NCI-H82 treated with DMSO at 0.1 percent for 48 hours (cell line): ENCODE results near the gene COX4I2.
"Not testable (repeated sequence)": the region's sequence is repeated elsewhere in the genome, so short reads cannot be mapped to it uniquely, and the experiment has no call there.

Source experiments
- DNase-seq: peaks from one replicate; lab custom pipeline; 2025; ENCODE audit not compliant: unreplicated experiment; lab: John Stamatoyannopoulos, UW

COX4I2 gene

GRCh38 chr20:31607640-31608250 is 30.0 kb upstream of the COX4I2 start:
- no peak for DNase-seq

- peak; percentile 22 for DNase-seq
These were observed 29.3 kb upstream of the COX4I2 start for GRCh38 chr20:31608251-31608945.

DNA sequence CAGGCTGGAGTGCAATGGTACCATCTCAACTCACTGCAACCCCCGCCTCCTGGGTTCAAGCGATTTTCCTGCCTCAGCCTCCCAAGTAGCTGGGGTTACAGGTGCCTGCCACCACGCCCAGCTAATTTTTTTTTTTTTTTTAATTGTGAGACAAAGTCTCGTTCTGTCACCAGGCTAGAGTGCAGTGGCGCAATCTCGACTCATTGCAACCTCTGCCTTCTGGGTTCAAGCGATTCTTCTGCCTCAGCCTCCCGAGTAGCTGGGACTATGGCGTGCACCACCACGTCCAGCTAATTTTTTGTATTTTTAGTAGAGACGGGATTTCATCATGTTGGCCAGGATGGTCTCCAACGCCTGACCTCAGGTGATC is 25.5 kb upstream of the COX4I2 start:
- not testable (repeated sequence) for DNase-seq

- DNase-seq: no peak
These were observed 22.3 kb upstream of the COX4I2 start for GRCh38 chr20:31615416-31615815.

- no peak for DNase-seq
These were observed 20.1 kb upstream of the COX4I2 start for GRCh38 chr20:31617432-31618104.

- DNase-seq: no peak
These were observed 17.5 kb upstream of the COX4I2 start for GRCh38 chr20:31620246-31620645.

DNA sequence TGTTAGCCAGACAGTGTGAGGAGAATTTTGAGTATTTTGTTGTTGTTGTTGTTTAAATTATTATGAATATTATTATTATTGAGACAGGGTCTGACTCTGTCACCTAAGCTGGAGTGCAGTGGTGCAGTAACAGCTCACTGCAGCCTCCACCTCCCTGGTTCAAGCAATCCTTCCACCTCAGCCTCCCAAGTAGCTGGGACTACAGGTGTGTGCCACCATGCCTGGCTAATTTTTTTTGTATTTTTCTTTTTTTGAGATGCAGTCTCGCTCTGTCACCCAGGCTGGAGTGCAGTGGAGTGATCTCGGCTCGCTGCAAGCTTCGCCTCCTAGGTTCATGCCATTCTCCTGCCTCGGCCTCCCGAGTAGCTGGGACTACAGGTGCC is 14.6 kb upstream of the COX4I2 start:
- DNase-seq: not testable (repeated sequence)

DNA sequence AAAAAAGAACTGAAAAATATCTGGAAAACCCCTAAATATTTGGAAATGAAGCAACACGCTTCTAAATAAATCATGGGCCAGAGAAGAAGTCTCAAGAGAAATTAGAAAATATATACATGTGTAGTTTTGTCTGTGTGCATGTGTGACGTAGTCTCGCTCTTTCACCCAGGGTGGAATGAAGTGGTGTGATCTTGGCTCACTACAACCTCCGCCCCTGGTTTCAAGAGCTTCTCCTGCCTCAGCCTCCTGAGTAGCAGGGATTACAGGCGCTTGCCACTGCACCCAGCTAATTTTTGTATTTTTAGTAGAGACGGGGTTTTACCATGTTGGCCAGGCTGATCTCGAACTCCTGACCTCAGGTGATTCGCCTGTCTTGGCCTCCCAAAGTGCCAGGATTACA is 11.2 kb upstream of the COX4I2 start:
- not testable (repeated sequence) for DNase-seq

DNA sequence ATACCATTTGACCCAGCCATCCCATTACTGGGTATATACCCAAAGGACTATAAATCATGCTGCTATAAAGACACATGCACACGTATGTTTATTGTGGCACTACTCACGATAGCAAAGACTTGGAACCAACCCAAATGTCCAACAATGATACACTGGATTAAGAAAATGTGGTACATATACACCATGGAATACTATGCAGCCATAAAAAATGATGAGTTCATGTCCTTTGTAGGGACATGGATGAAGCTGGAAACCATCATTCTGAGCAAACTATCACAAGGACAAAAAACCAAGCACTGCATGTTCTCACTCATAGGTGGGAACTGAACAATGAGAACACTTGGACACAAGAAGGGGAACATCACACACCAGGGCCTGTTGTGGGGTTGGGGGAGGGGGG is 9.7 kb upstream of the COX4I2 start:
- DNase-seq: not testable (repeated sequence)

DNA sequence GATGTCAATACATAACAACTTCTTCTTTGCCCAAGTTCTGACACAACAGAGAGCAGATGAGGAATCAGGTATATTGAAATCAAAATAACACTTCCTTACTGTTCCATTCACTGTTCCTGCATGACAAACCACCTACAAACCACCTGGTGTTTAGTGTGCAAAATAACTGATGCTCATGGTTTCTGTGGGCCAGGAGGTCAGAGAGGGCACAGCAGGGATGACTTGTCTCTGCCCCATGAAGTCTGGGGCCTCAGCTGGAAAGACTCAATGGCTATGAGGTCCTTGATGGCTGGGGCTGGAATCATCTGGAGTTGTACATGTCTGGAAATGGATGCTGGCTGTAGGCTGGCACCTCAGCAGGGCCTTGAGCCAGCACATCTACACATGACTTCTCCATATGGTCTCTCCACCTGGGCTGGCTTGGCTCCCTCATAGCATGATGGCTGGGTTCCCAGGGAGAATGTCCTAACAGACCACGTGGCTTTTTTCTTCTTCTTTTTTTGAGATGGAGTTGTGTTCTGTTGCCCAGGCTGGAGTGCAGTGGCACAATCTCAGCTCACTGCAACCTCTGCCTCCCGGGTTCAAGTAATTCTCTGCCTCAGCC is 7.4 kb upstream of the COX4I2 start:
- DNase-seq: no peak

- no peak for DNase-seq
These were observed 5.0 kb upstream of the COX4I2 start for GRCh38 chr20:31632548-31633338.

DNA sequence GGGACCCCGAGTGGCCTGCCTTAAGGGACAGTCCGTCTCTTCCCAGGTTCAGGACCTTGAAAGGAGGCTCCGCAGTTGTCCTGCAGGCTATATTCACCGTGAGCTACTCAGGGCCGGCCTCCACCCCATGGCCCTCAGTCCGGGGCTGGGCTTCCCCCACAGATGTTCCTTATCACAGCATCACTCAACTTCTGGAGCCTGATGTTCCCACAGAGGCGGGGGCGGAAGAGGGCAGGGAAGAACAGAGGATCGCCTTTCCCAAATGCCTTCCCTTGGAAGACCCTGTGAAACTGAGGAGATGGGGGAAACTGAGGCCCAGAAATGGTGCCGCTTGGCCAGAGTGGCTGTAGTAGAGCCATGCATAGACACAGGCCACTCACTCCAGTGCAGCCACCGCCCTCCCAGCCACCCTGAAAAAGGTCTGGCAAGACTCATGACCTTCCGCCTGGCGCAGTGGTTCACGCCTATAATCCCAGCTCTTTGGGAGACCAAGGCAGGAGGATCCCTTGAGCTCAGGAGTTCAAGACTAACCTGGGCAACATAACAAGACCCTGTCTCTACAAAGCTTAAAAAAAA is 4.3 kb upstream of the COX4I2 start:
- DNase-seq: no peak

DNA sequence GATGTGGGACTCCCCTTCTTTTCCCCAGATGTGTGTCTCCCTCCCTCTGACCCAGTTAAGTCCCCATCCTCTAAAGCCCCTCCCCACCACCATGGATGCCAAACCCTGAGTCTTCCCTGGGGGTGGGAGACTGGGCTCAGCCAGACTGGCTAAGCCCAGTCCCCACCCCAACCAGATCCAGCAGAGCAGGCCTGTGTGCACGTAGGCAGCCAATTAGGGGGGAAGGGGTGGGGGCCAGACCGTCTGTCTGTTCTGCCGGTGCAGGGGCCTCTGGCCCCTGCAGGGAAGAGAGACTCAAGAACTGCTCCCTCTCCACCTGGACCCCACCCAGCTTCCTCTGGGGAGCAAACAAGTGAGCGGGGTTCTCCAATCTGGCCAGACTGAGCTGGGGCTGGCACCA is 605 bp downstream of the COX4I2 start:
- peak; percentile 83 for DNase-seq

DNA sequence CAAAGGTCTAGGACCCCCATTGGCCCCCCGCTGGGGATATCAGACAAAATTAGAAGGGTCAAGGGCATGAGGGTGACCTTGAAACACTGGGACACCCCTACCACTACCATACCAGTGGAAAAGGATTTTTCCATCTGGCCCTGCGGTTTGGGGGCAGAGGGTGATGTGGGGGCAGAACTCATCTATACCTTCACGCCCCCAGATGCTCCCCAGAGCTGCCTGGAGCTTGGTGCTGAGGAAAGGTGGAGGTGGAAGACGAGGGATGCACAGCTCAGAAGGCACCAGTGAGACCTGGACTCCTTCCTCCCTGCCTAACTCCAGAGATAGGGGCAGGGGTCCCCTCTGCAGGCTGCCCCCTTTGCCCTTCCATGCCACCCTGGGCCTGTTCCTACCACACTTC is 1.1 kb downstream of the COX4I2 start:
- DNase-seq: no peak

GRCh38 chr20:31640259-31640658 is 2.5 kb downstream of the COX4I2 start:
- DNase-seq: no peak

- DNase-seq: no peak
These were observed 3.7 kb downstream of the COX4I2 start for GRCh38 chr20:31641391-31641790.

DNA sequence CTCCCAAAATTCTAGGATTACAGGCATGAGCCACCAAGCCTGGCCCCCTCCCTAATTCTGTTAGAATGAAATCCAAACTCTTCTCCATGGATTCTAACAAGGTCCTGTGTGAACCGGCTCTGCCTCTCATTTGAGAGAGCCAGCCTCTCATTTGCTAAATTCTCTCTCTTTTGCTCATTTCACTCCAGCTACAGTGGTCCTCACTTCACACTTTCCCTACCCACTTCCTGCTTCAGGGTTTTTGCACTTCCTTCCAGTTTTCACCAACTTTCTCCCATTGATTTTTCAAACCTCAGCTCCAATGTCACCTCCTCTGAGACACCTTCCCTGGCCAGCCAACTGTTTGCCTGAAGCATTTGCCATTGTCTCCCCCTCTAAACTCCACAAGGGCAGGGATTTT is 5.1 kb downstream of the COX4I2 start:
- DNase-seq: no peak

- DNase-seq: no peak
These were observed 5.8 kb downstream of the COX4I2 start for GRCh38 chr20:31643522-31643921.

DNA sequence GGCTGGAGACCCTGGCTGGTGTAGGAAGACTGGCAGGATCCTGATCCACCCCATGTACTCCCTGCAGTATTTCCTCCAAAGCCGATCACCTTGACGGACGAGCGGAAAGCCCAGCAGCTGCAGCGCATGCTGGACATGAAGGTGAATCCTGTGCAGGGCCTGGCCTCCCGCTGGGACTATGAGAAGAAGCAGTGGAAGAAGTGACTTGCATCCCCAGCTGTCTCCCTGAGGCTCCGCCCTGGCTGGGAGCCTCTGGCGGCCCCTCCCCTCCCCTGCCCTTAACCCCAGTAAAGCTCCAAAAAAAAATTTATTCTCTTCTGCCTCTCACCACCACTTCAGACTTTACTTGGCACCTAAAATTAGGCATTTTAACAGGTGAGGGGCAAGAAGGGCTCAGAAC is 7.0 kb downstream of the COX4I2 start:
- DNase-seq: peak; percentile 50

DNA sequence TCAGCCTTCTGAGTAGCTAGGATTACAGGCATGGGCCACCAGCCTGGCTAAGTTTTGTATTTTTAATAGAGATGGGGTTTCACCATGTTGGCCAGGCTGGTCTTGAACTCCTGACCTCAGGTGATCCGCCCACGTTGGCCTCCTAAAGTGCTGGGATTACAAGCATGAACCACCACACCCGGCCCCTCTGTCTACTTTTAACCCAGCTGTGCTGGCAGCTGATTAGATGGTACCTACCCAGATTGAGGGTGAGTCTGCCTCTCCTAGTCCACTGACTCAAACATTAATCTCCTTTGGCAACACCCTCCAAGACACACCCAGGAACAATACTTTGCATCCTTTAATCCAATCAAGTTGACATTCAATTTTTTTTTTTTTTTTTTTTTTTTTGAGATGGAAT is 10.4 kb downstream of the COX4I2 start:
- peak; percentile 35 for DNase-seq

- no peak for DNase-seq
These were observed 15.2 kb downstream of the COX4I2 start for GRCh38 chr20:31652917-31653396.
